Endothelial cell of umbilical vein (primary cell): ENCODE measurements around the gene GLI1. TPM values are rescaled to one million over a fixed set of nuclear protein-coding genes. Genes with fewer than 3 reads are reported as not detected.
A peak's percentile ranks its signal among the peaks of the same experiment; 100 is the strongest.

ENCODE experiments used
- BruUV-seq: library from RNA; stranded (reverse); fragments of 400-500 nt; replicated peaks from 2 replicates; lab custom pipeline; 2021; lab: Mats Ljungman, UMichigan
- CTCF ChIA-PET: fragments of 300-600, 350-600 bp; sonication (Branson Sonifier 250); formaldehyde crosslinking; loops from one replicate; lab custom pipeline; 2021; ENCODE audit warnings: antibody characterized with exemption, inconsistent platforms; lab: Charles Lee
- POLR2A ChIA-PET: fragments of 300-600, 350-600 bp; sonication (Branson Sonifier 250); formaldehyde crosslinking; loops from one replicate; lab custom pipeline; 2021; ENCODE audit warnings: antibody characterized with exemption, inconsistent platforms; lab: Charles Lee
- DNase-seq: peaks from one replicate; pipeline ENCODE4 v3.0.0-alpha.2; 2011; ENCODE audit warnings: low read depth, low spot score
- FAIRE-seq: peaks from 2 replicates; lab custom pipeline; 2011; peaks lifted over from hg19 to GRCh38; lab: Jason Lieb, UNC
- H2AFZ ChIP-seq: 2 replicates; pipeline ENCODE4 v1.6.0; 2012; ENCODE audit warnings: low read depth, low read length, control low read depth, inconsistent platforms
- H3K27ac ChIP-seq: 2 replicates; pipeline ENCODE4 v1.5.1; 2011; ENCODE audit warnings: low read depth, mild to moderate bottlenecking, control low read depth, low read length, moderate library complexity; ENCODE audit not compliant: insufficient read depth
- H3K27me3 ChIP-seq, 2 experiments: 2 replicates each; pipeline versions ENCODE4 v1.6.0 to v1.6.1; 2011; ENCODE audit warnings: low read length in 2 of 2, mixed read lengths in 1 of 2; ENCODE audit not compliant: control insufficient read depth in 2 of 2, insufficient read depth in 2 of 2
- H3K36me3 ChIP-seq, 2 experiments: 2 replicates in 1 of 2; 3 replicates in 1 of 2; pipeline ENCODE4 v1.5.1; 2011; ENCODE audit warnings: low read length in 2 of 2, mild to moderate bottlenecking in 1 of 2, moderate library complexity in 1 of 2; ENCODE audit not compliant: control insufficient read depth in 2 of 2, insufficient read depth in 2 of 2; ENCODE audit errors: extremely low read depth in 1 of 2
- H3K4me1 ChIP-seq: 3 replicates; pipeline ENCODE4 v1.5.1; 2011; ENCODE audit warnings: mild to moderate bottlenecking, low read length; ENCODE audit not compliant: control insufficient read depth, insufficient read depth; ENCODE audit errors: extremely low read depth
- H3K4me2 ChIP-seq: 2 replicates; pipeline ENCODE4 v1.6.1; 2011; ENCODE audit warnings: low read length, control low read depth, mixed read lengths; ENCODE audit not compliant: insufficient read depth
- H3K4me3 ChIP-seq, 3 experiments: fragments of 200-600 bp in 1 of 3; sonication (generic), shearing (Covaris generic) in 1 of 3; replicated peaks in 1 of 3; 2 replicates each; pipeline ENCODE4 v1.5.1; 2011 to 2016; ENCODE audit warnings: control low read depth in 3 of 3, low read length in 3 of 3, mild to moderate bottlenecking in 2 of 3, inconsistent platforms in 1 of 3, low read depth in 1 of 3, moderate library complexity in 1 of 3; ENCODE audit not compliant: insufficient read depth in 1 of 3
- H3K79me2 ChIP-seq: 2 replicates; pipeline ENCODE4 v1.6.0; 2012; ENCODE audit warnings: low read length, inconsistent platforms; ENCODE audit not compliant: control insufficient read depth, insufficient read depth
- H3K9ac ChIP-seq: replicated peaks from 2 replicates; pipeline ENCODE3; 2011; ENCODE audit warnings: low read length, control low read depth; ENCODE audit not compliant: insufficient read depth; ENCODE audit errors: extremely low read depth
- H3K9me1 ChIP-seq: replicated peaks from 3 replicates; pipeline ENCODE4 v1.6.0; 2011; ENCODE audit warnings: mild to moderate bottlenecking, low read length; ENCODE audit not compliant: control insufficient read depth, insufficient read depth; ENCODE audit errors: extremely low read depth
- H3K9me3 ChIP-seq: replicated peaks from 2 replicates; pipeline ENCODE4 v1.5.1; 2012; ENCODE audit warnings: low read length, inconsistent platforms; ENCODE audit not compliant: control insufficient read depth, insufficient read depth
- H4K20me1 ChIP-seq: replicated peaks from 2 replicates; pipeline ENCODE3; 2011; ENCODE audit warnings: mild to moderate bottlenecking, low read length; ENCODE audit not compliant: control insufficient read depth, insufficient read depth; ENCODE audit errors: extremely low read depth
- EZH2 ChIP-seq: IDR thresholded peaks from 2 replicates; pipeline ENCODE4 v1.6.1; 2012; ENCODE audit warnings: borderline replicate concordance, low read depth, mild to moderate bottlenecking, moderate library complexity, low read length, inconsistent platforms; ENCODE audit not compliant: severe bottlenecking
- GATA2 ChIP-seq: IDR thresholded peaks from 2 replicates; pipeline ENCODE4 v1.7.0; 2011; ENCODE audit warnings: low read depth, mild to moderate bottlenecking, moderate library complexity, mixed read lengths, low read length; ENCODE audit not compliant: insufficient read length, insufficient read depth
- MYC ChIP-seq: IDR thresholded peaks from one replicate; pipeline ENCODE4 v1.6.1; 2011; ENCODE audit warnings: mild to moderate bottlenecking, low read depth, low read length
- POLR2A ChIP-seq: IDR thresholded peaks from 2 replicates; pipeline ENCODE4 v1.6.1; 2012; ENCODE audit warnings: low read depth, mild to moderate bottlenecking, control low read depth, low read length
- POLR2AphosphoS5 ChIP-seq: IDR thresholded peaks from 2 replicates; pipeline ENCODE4 v1.6.1; 2012; ENCODE audit warnings: low read depth, mild to moderate bottlenecking, control low read depth, low read length, moderate library complexity; ENCODE audit not compliant: insufficient read depth
- dilution Hi-C: fragments of 300-500 bp; cut with MboI; formaldehyde crosslinking; loops from one replicate; pipeline ENCODE4 v1.15.0; 2019; ENCODE audit warnings: low sequenced_read_pairs; ENCODE audit not compliant: extremely low pct_ligation_motif_present
- intact Hi-C: fragments of 100-400 bp; cut with micrococcal nuclease; formaldehyde crosslinking; loops from one replicate; pipeline ENCODE4 v1.10.0; 2022
- polyA plus RNA-seq, 4 experiments: library from polyadenylated mRNA; depleted of rRNA in 3 of 4; stranded (reverse) in 3 of 4; unstranded in 1 of 4; fragments of >200 nt; gene quantifications; 2 replicates each; pipeline versions ENCODE4 v1.2.1 to v1.2.3, GENCODE V29; 2011 to 2012; ENCODE audit warnings: missing spikeins in 1 of 4
- total RNA-seq: library from RNA; stranded (reverse); gene quantifications from 2 replicates; pipeline ENCODE4 v1.2.3, GENCODE V29; 2021
- TF ChIP-seq, protein P1 (sequence below): IDR thresholded peaks from 2 replicates; pipeline ENCODE4 v1.6.1; 2011; ENCODE audit not compliant: insufficient read depth, insufficient read length
- TF ChIP-seq, protein P2 (sequence below), 2 donors: IDR thresholded peaks; 1 replicate in 1 of 2; 2 replicates in 1 of 2; pipeline ENCODE4 v1.5.1; 2011; ENCODE audit warnings: low read length in 2 of 2, mild to moderate bottlenecking in 2 of 2, moderate library complexity in 2 of 2, control low read depth in 1 of 2, inconsistent platforms in 1 of 2, low read depth in 1 of 2; ENCODE audit not compliant: insufficient read depth in 1 of 2; ENCODE audit errors: extremely low read depth in 1 of 2

The GLI1 gene
- total and polyA plus RNA-seq, 2 donors (not counting 3 experiments of a cell fraction or from before 2014, with no cell fraction given): 0.10 to 0.29 TPM

DNA sequence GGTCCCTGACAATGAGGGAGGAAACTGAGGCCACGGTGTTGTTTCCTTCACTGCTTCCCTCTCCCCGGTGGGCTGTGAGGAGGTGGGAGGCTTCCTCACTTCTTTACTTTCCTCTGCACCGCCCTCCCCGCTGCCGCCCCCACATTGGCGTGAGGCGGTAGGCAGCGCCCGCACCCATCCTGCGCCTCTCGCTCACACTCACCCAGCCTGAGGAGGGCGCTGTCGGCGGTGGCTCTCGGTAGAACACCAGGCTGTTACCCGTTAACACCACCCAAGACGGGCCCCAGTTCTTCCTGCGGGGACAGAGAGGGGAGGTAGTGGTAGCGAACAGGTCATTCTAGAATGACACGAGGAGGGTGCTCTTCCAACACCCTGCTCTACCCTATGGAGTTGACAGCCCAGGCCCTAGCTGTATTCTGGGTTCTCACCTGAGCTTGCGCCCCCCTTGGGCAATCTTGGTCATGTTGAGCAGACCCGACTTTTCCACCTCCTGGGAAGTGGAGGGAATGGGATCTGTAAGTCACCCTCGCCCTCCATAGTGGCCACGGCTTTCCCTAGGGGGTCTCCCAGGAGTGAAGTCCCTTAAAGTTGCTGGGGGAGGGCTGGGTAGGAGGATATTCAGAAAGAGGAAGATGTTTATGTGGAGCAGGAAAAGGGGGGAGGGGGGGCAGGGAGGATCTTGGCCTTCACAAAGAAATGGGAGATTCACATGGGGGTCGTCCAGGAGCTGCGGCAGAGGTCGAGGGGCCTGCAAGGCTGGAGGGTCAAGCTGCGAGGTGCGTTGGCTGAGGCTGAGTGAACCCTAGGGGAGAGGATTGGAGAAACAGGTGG lies 16.8 kb downstream of the GLI1 start:
- H4K20me1 ChIP-seq: no peaks in the 10 kb centered on the region
- TF ChIP-seq, protein P1, sequence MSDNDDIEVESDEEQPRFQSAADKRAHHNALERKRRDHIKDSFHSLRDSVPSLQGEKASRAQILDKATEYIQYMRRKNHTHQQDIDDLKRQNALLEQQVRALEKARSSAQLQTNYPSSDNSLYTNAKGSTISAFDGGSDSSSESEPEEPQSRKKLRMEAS: no peak
- TF ChIP-seq EZH2 (peak; percentile 66), POLR2A (no peak), POLR2AphosphoS5 (no peak), MYC (no peak), GATA2 (no peak)
- TF ChIP-seq, protein P2, sequence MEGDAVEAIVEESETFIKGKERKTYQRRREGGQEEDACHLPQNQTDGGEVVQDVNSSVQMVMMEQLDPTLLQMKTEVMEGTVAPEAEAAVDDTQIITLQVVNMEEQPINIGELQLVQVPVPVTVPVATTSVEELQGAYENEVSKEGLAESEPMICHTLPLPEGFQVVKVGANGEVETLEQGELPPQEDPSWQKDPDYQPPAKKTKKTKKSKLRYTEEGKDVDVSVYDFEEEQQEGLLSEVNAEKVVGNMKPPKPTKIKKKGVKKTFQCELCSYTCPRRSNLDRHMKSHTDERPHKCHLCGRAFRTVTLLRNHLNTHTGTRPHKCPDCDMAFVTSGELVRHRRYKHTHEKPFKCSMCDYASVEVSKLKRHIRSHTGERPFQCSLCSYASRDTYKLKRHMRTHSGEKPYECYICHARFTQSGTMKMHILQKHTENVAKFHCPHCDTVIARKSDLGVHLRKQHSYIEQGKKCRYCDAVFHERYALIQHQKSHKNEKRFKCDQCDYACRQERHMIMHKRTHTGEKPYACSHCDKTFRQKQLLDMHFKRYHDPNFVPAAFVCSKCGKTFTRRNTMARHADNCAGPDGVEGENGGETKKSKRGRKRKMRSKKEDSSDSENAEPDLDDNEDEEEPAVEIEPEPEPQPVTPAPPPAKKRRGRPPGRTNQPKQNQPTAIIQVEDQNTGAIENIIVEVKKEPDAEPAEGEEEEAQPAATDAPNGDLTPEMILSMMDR (IDR thresholded peaks at IDR 0.05; ENCODE audit: extremely low read depth in 1 of 2, insufficient read depth in 1 of 2, low read depth in 1 of 2, low read length in 2 of 2): peak; percentile 14 to 27
- dilution Hi-C loops: no loop called here
- H3K4me2 ChIP-seq: peak overlapping the region; percentile 2
- peaks cover 12% of the 10 kb centered on the region for H3K4me1 ChIP-seq
- H3K9me1 ChIP-seq: no peaks in the 10 kb centered on the region
- POLR2A ChIA-PET: no interaction called here
- no peak overlapping the region for H3K27ac ChIP-seq
- CTCF ChIA-PET: interaction anchor here (1.0 to 2.8 kb wide), 5 partner anchors 10 to 107 kb away, joined by 3 to 18 read pairs (median 4); partner anchors contain the start of gene GLI1
- no TSS peak for BruUV-seq
- peak overlapping the region; percentile 47 for H2AFZ ChIP-seq
- DNase-seq (no peak), FAIRE-seq (no peak)
- no peaks in the 10 kb centered on the region for H3K79me2 ChIP-seq
- peak overlapping the region in 1 of 3 experiments; percentile 3 for H3K4me3 ChIP-seq
- H3K9me3 ChIP-seq: no peaks in the 10 kb centered on the region
- intact Hi-C loops: no loop called here
- H3K9ac ChIP-seq: no peak overlapping the region
- no peaks in the 10 kb centered on the region for H3K36me3 ChIP-seq
- H3K27me3 ChIP-seq: peaks cover 48 to 63% of the 10 kb centered on the region in 2 experiments
